HG03354 (cell line): ENCODE results near the gene AAMP.
"Not testable (repeated sequence)": the region's sequence is repeated elsewhere in the genome, so short reads cannot be mapped to it uniquely, and the experiment has no call there.

ENCODE experiments used
- ATAC-seq: cut with Tn5 transposase; IDR thresholded peaks from one replicate; pipeline ENCODE4 v1.9.1; 2021; ENCODE audit warnings: mild to moderate bottlenecking; ENCODE audit not compliant: unreplicated experiment, poor library complexity, severe bottlenecking

AAMP gene

DNA sequence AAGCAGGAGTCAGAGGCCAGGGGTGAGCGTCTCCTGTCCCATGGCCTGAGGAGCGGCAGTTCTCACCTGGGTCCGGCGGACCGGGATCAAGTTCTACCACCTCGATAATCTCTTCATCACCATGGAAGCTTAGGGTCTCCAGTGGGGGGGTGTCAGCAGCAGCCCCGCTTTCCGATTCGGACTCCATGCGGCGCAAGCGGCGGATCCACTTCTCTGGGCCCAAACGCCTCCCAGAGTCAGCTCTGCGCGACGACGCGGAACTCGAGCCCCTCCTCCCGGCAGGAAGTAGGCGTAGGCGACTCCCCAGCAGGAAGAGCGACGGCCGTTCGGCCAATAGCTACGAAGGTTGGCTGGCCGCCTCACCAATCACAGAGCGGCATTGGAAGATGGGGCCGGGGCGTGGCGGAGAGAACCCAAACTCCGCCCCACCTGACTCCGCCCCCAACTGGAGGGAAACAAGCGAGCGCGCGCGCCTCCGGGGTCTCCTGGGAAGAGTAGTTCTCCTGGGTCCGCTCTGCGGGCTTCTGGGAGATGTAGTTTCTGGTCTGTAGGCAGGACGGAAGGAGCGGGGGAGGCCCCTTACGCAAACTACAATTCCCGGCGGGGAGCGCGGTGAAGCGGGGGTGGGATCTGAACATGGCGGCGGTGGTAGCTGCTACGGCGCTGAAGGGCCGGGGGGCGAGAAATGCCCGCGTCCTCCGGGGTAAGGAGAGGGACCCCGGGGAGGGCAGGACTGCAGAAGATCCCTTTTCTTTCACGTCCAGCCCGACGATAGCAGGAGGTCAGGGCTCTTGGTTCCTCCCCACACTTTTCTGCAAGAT, at the start of gene AAMP, which contains the start of gene PNKD:
Gene AAMP, minus strand, starts transcription at position 238 of the 821 bp plus-strand sequence. Its CDS starts 51 bp downstream, at position 187.
Gene PNKD, plus strand, starts transcription at position 620 of the 821 bp plus-strand sequence. Its CDS starts 17 bp downstream, at position 637.
- ATAC-seq, result peak; percentile 91

DNA sequence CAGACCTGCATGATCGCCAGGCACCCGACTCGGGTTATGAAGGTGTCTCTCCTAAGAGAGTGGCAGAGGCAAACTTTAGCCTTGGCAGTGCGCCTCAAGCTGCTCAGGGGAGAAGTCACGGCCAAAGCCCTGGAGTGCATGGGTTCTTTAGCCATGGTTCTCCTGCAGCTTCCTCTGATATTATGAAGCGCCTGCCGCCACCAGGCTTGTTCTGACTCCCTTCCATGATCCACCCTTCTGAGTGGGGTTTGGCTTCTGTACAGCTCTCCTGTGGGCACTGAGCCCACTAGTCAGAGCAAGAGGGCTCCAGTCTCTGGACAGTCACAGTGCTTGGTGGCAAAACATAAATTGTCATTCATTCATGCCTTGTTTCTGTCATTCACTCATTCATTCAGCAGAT, 48.3 kb upstream of the AAMP start:
- no peak for ATAC-seq

GRCh38 chr2:218317835-218318234, 47.9 kb upstream of the AAMP start:
- ATAC-seq, result no peak

- ATAC-seq, result no peak
These were observed 47.3 kb upstream of the AAMP start for GRCh38 chr2:218317303-218317630.

DNA sequence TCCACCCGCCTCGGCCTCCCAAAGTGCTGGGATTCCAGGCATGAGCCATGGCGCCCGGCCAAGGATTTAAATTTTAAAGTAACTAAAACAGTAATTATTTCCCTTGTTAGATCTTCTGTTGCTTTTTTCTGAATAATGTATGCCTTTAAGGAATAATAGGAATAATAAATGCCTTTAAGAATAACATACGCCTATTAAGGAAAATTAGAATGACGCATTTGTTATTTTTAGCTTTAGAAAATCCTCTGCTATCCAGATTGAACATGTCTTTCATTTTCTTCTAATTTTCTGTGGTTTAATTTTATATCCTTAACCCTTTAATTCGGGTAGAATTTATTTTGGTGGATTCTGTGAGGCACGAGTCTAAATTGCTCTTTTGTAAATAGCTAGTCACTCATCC, 45.5 kb upstream of the AAMP start:
- ATAC-seq, result no peak

- ATAC-seq, result not testable (repeated sequence)
These were observed 44.8 kb upstream of the AAMP start for GRCh38 chr2:218314764-218315163.

DNA sequence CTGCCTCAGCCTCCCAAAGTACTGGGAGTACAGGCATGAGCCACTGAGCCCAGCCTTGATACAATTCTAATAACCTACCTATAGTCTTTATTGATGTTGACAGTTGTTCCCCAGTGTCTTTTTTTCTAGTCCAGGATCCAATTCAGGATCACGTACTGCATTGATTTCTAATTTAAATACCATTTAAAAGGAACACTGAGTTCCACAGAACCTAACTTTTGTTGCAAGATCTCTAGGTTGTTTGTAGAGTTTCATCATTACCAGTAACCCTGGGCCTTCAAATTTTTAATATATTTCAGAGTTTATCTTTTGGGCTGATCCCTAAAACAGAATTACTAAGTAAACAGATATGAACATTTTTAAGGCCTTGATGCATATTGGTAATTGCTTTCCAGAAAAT, 43.4 kb upstream of the AAMP start:
- no peak for ATAC-seq

- ATAC-seq, result no peak
These were observed 42.4 kb upstream of the AAMP start for GRCh38 chr2:218312267-218312756.

- ATAC-seq, result not testable (repeated sequence)
These were observed 41.8 kb upstream of the AAMP start for GRCh38 chr2:218311541-218312266.

DNA sequence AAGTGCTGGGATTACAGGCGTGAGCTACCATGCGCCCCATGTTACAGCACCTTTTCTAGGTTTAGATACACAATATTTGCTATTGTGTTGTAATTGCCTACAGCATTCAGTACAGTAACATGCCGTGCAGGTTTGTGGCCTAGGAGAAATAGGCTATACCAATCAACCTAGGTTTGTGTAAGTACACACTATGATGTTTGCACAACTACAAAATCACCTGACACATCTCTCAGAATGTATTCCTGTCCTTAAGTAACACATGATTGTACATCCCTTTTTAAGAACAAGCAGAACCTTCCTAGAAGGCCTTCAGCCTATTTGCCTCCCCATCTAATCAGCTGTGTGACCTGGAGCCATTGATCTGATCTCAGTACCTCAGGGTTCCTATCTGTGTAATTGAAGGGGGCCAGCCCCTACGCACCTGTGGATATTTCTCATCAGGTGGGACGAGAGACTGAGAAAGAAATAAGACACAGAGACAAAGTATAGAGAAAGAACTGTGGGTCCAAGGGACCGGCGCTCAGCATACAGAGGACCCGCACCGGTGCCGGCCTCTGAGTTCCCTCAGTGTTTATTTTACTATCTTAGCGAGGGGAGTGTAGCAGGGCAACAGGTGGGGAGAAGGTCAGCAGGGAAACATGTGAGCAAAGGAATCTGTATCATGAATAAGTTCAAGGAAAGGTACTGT, 41.1 kb upstream of the AAMP start:
- no peak for ATAC-seq

GRCh38 chr2:218307415-218308090, 37.6 kb upstream of the AAMP start:
- ATAC-seq, result no peak

GRCh38 chr2:218306184-218306920, 36.4 kb upstream of the AAMP start:
- ATAC-seq, result no peak

GRCh38 chr2:218305383-218305782, 35.4 kb upstream of the AAMP start:
- no peak for ATAC-seq

- ATAC-seq, result peak; percentile 83
These were observed 31.4 kb upstream of the AAMP start for GRCh38 chr2:218301176-218301819.

- no peak for ATAC-seq
These were observed 30.2 kb upstream of the AAMP start for GRCh38 chr2:218300141-218300540.

DNA sequence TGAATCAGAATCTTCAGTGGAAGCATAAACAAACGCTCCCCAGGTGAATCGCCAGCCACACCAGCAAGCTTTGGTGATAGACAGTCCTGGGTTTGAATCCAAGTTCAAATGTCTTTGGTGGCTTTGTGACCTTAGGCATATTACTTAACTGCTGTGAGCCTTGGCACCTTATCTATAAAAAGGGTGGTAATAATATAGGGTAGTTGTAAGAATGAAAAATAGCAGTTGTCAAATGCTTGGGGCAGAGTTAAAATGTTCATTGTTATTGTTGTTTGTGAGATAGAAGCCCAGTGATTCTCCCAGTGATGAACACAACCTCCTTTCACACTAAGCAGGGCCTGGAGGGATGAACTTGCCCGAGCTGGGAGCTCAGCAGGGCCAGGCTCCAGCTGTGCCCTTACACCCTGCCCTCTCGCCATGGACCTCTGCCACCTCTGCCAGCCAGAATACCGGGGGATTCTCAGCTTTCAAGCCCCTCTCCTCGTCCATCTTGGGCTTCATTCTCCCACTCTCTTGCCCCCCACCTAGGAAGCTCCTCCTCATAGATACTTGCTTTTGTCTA, 28.5 kb upstream of the AAMP start:
- no peak for ATAC-seq

GRCh38 chr2:218296847-218297246, 26.9 kb upstream of the AAMP start:
- no peak for ATAC-seq

GRCh38 chr2:218296200-218296599, 26.3 kb upstream of the AAMP start:
- no peak for ATAC-seq
